Nephron progenitor cell (in vitro differentiated cells): Measurements from ENCODE around the gene SF3B2.
A peak's percentile ranks its signal among the peaks of the same experiment; 100 is the strongest.
"Not testable (repeated sequence)": the region's sequence is repeated elsewhere in the genome, so short reads cannot be mapped to it uniquely, and the experiment has no call there.

Experiments
- DNase-seq: peaks from one replicate; pipeline ENCODE4 v3.0.0; 2021
- H3K27ac Mint-ChIP-seq: 2 replicates; pipeline ENCODE4 v1.8.0; 2021; ENCODE audit warnings: mild to moderate bottlenecking, moderate library complexity, mixed read lengths
- H3K27me3 Mint-ChIP-seq: 2 replicates; pipeline ENCODE4 v1.8.0; 2021; ENCODE audit warnings: mild to moderate bottlenecking, low read depth, mixed read lengths; ENCODE audit not compliant: poor library complexity
- H3K36me3 Mint-ChIP-seq: 2 replicates; pipeline ENCODE4 v1.8.0; 2021; ENCODE audit warnings: low read depth, mixed read lengths
- H3K4me1 Mint-ChIP-seq: 2 replicates; pipeline ENCODE4 v1.8.0; 2021; ENCODE audit warnings: mixed read lengths
- H3K4me3 Mint-ChIP-seq: 2 replicates; pipeline ENCODE4 v1.8.0; 2021; ENCODE audit warnings: mild to moderate bottlenecking, moderate library complexity, mixed read lengths
- H3K9me3 Mint-ChIP-seq: 2 replicates; pipeline ENCODE4 v1.8.0; 2021; ENCODE audit warnings: mild to moderate bottlenecking, moderate library complexity, mixed read lengths
- TF ChIP-seq, protein P1 (sequence below): fragments of 200-600 bp; sonication (generic); IDR thresholded peaks from 2 replicates; pipeline ENCODE4 v1.5.0; 2021; ENCODE audit warnings: antibody characterized with exemption

Gene SF3B2

GRCh38 chr11:66109294-66109693 lies 57.1 kb downstream of the SF3B2 start:
- TF ChIP-seq, protein P1, sequence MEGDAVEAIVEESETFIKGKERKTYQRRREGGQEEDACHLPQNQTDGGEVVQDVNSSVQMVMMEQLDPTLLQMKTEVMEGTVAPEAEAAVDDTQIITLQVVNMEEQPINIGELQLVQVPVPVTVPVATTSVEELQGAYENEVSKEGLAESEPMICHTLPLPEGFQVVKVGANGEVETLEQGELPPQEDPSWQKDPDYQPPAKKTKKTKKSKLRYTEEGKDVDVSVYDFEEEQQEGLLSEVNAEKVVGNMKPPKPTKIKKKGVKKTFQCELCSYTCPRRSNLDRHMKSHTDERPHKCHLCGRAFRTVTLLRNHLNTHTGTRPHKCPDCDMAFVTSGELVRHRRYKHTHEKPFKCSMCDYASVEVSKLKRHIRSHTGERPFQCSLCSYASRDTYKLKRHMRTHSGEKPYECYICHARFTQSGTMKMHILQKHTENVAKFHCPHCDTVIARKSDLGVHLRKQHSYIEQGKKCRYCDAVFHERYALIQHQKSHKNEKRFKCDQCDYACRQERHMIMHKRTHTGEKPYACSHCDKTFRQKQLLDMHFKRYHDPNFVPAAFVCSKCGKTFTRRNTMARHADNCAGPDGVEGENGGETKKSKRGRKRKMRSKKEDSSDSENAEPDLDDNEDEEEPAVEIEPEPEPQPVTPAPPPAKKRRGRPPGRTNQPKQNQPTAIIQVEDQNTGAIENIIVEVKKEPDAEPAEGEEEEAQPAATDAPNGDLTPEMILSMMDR = no peak
- no peak overlapping the region for H3K27ac Mint-ChIP-seq
- H3K36me3 Mint-ChIP-seq = peaks cover 7% of the 10 kb centered on the region
- H3K4me1 Mint-ChIP-seq = peaks cover 20% of the 10 kb centered on the region
- peaks cover 3% of the 10 kb centered on the region for H3K27me3 Mint-ChIP-seq
- H3K4me3 Mint-ChIP-seq = no peak overlapping the region
- H3K9me3 Mint-ChIP-seq = no peaks in the 10 kb centered on the region
- no peak for DNase-seq

GRCh38 chr11:66111158-66111557 lies 59.0 kb downstream of the SF3B2 start:
- H3K4me3 Mint-ChIP-seq = no peak overlapping the region
- no peak for DNase-seq
- no peak overlapping the region for H3K27ac Mint-ChIP-seq
- peaks cover 7% of the 10 kb centered on the region for H3K36me3 Mint-ChIP-seq
- TF ChIP-seq, protein P1 = no peak
- H3K27me3 Mint-ChIP-seq = peaks cover 3% of the 10 kb centered on the region
- peaks cover 27% of the 10 kb centered on the region for H3K4me1 Mint-ChIP-seq
- no peaks in the 10 kb centered on the region for H3K9me3 Mint-ChIP-seq

DNA sequence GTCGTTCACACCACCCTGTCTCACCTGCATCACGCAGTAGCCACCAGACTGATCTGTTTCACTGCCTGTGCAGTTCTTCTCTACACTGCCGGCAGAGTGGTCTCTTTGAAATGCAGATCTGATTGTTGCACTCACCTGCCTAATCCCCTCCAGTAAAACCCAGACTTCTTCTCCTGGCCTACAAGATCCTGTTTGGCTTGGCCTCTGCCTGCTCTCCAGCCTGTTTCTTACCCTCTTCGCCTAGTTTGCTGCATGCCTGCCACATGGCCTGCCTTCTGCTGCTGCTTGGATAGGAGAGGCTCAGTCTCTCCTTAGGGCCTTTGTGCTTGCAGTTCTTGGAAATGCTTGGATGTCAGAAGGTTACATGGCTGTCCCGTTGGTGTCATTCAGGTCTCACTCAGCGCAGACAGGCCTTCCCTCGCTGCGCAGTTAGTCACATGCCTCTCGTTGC lies 59.9 kb downstream of the SF3B2 start:
- H3K4me3 Mint-ChIP-seq = no peak overlapping the region
- H3K4me1 Mint-ChIP-seq = peaks cover 31% of the 10 kb centered on the region
- H3K36me3 Mint-ChIP-seq = peaks cover 4% of the 10 kb centered on the region
- TF ChIP-seq, protein P1 = no peak
- peak overlapping the region; percentile 86 for H3K27ac Mint-ChIP-seq
- DNase-seq = no peak
- H3K27me3 Mint-ChIP-seq = peaks cover 3% of the 10 kb centered on the region
- no peaks in the 10 kb centered on the region for H3K9me3 Mint-ChIP-seq

GRCh38 chr11:66112601-66113499 lies 60.7 kb downstream of the SF3B2 start:
- no peak for DNase-seq
- Mint-ChIP-seq H3K4me3 (no peak overlapping the region), H3K36me3 (no peaks in the 10 kb centered on the region), H3K27me3 (peaks cover 3% of the 10 kb centered on the region), H3K27ac (peak overlapping the region; percentile 23), H3K4me1 (peaks cover 27% of the 10 kb centered on the region), H3K9me3 (no peaks in the 10 kb centered on the region)
- TF ChIP-seq, protein P1 = no peak

- not testable (repeated sequence) for DNase-seq, H3K9me3 Mint-ChIP-seq, H3K4me3 Mint-ChIP-seq, H3K36me3 Mint-ChIP-seq, H3K27me3 Mint-ChIP-seq
- Mint-ChIP-seq H3K27ac (peak overlapping the region; percentile 22), H3K4me1 (peaks cover 40% of the 10 kb centered on the region)
These were observed 62.8 kb downstream of the SF3B2 start for GRCh38 chr11:66114957-66115356.

DNA sequence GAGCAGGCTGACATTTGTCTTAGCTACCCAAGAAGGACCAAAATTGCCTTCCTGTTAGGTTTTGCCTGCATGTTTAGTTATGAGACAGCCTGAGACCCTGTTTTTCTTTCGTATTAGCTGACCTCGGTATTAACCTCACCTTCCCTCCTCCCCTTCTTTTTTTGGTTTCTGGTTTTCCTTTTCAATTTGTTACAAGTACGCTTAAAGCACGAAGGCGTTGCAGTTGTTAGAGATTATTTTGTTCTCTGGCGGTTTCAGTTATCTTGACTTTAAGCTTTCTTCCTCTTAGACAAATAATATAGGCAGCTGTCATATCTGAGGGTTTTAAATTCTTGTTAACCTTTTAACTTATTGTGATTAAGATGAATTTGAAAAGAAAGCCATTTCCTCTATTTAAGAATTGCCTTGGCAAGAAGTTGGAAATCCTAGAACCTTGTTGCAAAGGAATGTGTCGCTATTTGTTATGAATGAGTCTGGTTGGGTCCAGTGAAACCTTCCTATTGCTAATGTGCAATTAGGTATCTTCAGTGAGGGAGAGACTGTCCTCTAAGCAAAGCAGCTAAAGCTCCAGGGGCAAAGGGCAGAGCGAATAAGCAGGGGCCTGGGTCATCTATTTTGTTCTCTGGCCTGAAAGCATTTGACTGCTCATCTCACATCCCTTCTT lies 63.6 kb downstream of the SF3B2 start:
- peak overlapping the region; percentile 84 for H3K27ac Mint-ChIP-seq

More for the DNA sequence above, 63.6 kb downstream of the SF3B2 start:
- Mint-ChIP-seq H3K36me3 (no peaks in the 10 kb centered on the region), H3K9me3 (no peaks in the 10 kb centered on the region), H3K27me3 (no peaks in the 10 kb centered on the region), H3K4me3 (peak overlapping the region; percentile 3), H3K4me1 (peaks cover 44% of the 10 kb centered on the region)
- TF ChIP-seq, protein P1 = no peak
- no peak for DNase-seq
